NCI-H1092 (cell line): ENCODE results near the gene VTI1A.

Experiments
- DNase-seq: peaks from one replicate; lab custom pipeline; 2025; lab: John Stamatoyannopoulos, UW

The VTI1A gene

GRCh38 chr10:112785089-112785488 is 338.1 kb downstream of the VTI1A start:
- no peak for DNase-seq

- no peak for DNase-seq
These were observed 342.2 kb downstream of the VTI1A start for GRCh38 chr10:112789248-112789647.

- no peak for DNase-seq
These were observed 343.0 kb downstream of the VTI1A start for GRCh38 chr10:112790030-112790429.

- no peak for DNase-seq
These were observed 343.9 kb downstream of the VTI1A start for GRCh38 chr10:112790921-112791320.

GRCh38 chr10:112791447-112791846 is 344.4 kb downstream of the VTI1A start:
- no peak for DNase-seq

GRCh38 chr10:112792487-112793201 is 345.6 kb downstream of the VTI1A start:
- DNase-seq, result peak; percentile 10

- DNase-seq, result no peak
These were observed 346.3 kb downstream of the VTI1A start for GRCh38 chr10:112793202-112793921.

GRCh38 chr10:112794201-112794600 is 347.2 kb downstream of the VTI1A start:
- no peak for DNase-seq

- no peak for DNase-seq
These were observed 348.1 kb downstream of the VTI1A start for GRCh38 chr10:112795067-112795466.

GRCh38 chr10:112797197-112797596 is 350.2 kb downstream of the VTI1A start:
- DNase-seq, result peak; percentile 9

GRCh38 chr10:112797855-112798254 is 350.8 kb downstream of the VTI1A start:
- no peak for DNase-seq

GRCh38 chr10:112799038-112799437 is 352.0 kb downstream of the VTI1A start:
- no peak for DNase-seq

- DNase-seq, result no peak
These were observed 352.9 kb downstream of the VTI1A start for GRCh38 chr10:112799726-112800510.

GRCh38 chr10:112801004-112801403 is 354.0 kb downstream of the VTI1A start:
- no peak for DNase-seq

- DNase-seq, result no peak
These were observed 354.7 kb downstream of the VTI1A start for GRCh38 chr10:112801748-112802147.

- no peak for DNase-seq
These were observed 355.5 kb downstream of the VTI1A start for GRCh38 chr10:112802411-112803022.

GRCh38 chr10:112803961-112804401 is 357.0 kb downstream of the VTI1A start:
- DNase-seq, result peak; percentile 25

GRCh38 chr10:112805254-112805590 is 358.2 kb downstream of the VTI1A start:
- DNase-seq, result no peak

- no peak for DNase-seq
These were observed 358.7 kb downstream of the VTI1A start for GRCh38 chr10:112805701-112806100.

- DNase-seq, result no peak
These were observed 360.0 kb downstream of the VTI1A start for GRCh38 chr10:112807013-112807412.

GRCh38 chr10:112809736-112810135 is 362.7 kb downstream of the VTI1A start:
- no peak for DNase-seq

- no peak for DNase-seq
These were observed 363.7 kb downstream of the VTI1A start for GRCh38 chr10:112810711-112811151.
